Raji (cell line): ENCODE results near the gene RIN3.

ENCODE experiments used
- POLR2A ChIP-seq: IDR thresholded peaks from 2 replicates; pipeline ENCODE4 v1.6.1; 2011; ENCODE audit warnings: low read depth, low read length, control low read depth; ENCODE audit not compliant: insufficient read depth

Gene RIN3

DNA sequence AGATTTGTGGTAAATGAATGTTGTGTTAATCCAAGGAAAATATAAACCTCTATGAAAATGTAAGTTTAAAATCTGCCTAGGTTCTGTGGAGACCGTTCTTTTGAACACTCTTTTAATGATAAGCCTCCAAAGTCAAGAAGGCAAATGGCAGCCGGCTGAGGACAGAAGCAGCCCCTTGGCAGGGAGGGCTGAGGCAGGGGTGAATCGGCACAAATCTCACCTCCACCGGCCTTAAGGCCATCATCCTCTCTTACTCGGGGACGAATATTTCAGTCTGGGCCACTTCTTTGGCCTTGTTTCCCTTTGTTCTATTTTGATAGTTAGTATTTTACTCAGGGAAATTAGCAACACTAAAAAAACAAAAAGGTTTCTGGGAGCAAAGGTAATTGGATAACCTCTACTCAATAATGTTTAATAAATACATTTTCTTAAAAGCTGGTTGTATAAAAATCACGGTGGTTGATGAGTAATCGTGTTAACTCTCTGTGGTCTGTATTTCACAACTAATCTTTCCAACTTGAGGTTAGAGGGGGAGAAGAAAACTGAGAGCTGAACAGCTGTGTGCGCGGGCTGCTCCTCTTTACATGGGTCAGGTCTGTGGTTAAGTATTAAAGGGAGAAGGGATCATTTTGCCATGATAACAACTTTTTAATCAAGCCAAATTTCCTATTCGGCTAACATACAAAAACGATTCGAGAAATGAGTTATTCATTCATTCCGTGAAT lies 216.2 kb downstream of the RIN3 start:
- TF ChIP-seq POLR2A = no peak

DNA sequence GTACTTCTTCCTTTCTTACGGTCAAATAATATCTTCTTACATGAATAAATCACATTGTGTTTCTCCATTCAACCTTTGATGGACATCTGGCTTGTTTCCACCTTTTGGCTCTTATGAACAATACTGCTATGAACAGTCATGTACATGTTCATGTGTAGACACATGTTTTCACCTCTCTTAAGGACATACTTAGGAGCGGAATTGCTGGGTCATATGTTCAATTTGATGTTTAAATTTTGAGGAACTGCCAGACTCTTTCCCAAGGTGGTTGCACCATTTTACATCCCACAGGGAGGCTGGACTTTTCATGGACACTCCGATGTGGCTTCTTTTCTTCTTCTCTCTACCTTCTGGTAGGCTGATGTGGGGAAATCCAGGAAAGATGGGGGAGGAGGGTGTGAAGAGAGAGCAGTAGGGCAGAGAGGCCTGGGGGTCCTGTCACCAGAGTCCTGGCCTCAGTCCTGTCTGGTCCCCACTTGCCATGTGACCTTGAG lies 218.1 kb downstream of the RIN3 start:
- TF ChIP-seq POLR2A = no peak

DNA sequence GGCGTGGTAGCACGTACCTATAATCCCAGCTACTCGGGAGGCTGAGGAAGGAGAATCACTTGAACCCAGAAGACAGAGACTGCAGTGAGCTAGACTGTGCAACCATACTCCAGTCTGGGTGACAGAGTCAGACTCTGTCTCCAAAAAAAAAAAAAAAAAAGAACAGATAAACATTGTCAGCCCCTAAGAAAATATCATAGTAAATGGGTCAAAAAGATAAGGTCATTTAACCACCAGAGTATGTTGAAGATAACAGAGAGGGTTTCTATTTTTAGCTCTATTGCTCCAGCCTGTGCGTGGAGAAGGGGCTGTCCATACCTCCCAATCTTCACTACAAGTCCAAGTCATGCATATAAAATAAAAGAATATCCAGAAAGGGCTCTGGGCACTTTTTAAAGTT lies 219.4 kb downstream of the RIN3 start:
- no peak for TF ChIP-seq POLR2A

DNA sequence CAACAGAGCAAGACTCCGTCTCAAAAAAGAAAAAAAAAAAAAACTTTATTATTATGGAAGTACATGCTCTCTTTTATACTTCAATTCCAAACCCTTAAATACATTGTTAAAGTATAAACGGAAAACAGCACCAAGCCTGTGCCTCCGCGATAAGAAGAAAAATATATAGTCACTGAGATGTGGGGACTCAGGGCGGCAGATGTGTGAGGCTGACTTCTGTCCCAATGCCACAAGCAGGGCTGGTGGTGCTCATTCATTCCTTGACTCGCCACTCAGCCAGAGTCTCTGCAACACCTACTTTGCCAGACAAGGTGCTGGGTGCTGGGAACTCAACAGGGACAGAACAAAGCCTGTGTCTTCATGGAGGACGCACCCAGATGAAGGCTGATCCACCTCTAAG lies 221.0 kb downstream of the RIN3 start:
- TF ChIP-seq POLR2A = no peak

DNA sequence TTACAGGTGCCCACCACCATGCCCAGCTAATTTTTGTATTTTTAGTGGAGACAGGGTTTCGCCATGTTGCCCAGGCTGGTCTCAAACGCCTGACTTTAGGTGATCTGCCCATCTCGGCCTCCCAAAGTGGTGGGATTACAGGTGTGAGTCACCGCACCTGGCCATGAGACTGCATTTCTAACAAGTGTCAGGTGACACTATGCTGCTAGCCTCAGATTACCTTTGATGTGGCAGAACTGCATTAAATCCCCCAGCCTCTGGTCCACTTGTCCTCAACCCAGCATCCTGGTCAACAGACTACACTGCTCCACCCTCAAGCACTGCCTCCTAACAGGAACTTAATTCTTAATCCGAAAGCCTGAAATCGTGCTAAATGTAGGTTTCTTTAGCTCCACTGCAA lies 221.8 kb downstream of the RIN3 start:
- no peak for TF ChIP-seq POLR2A

- no peak for TF ChIP-seq POLR2A
Observed at GRCh38 chr14:92737206-92737605, 223.6 kb downstream of the RIN3 start.

- TF ChIP-seq POLR2A = no peak
Observed at GRCh38 chr14:92737619-92738188, 224.1 kb downstream of the RIN3 start.
